ENCODE results near the gene CRHBP. TPM values are rescaled to one million over a fixed set of nuclear protein-coding genes. Genes with fewer than 3 reads are reported as not detected.
"Not testable (repeated sequence)": the region's sequence is repeated elsewhere in the genome, so short reads cannot be mapped to it uniquely, and the experiment has no call there.

The CRHBP gene
- total RNA-seq, 2 experiments from 2014 or later, result 0.20 TPM; not detected in 1

DNA sequence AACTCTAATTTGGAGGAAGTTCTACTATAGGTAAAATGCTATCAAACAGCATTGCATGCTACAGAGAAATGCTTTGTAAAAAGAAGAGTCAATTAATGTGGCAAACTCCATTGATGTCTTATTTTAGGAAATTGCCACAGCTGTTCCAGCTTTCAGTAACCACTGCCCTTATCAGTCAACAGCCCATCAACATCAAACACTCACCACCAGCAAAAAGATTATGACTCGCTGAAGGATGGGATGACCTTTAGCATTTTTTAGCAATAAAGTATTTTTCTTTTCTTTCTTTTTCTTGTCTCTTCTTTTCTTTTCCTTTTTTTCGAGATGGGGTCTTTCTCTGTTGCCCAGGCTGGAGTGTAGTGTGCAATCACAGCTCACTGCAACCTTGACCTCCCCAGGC lies 26.0 kb downstream of the CRHBP start:
- Mint-ChIP-seq H3K27me3 (peaks cover 20% of the 10 kb centered on the region), H3K36me3 (no peaks in the 10 kb centered on the region), H3K4me1 (no peaks in the 10 kb centered on the region), H3K4me3 (no peak overlapping the region), H3K9me3 (no peaks in the 10 kb centered on the region), H3K27ac (no peak overlapping the region)
- DNase-seq (no peak), ATAC-seq (ENCODE audit: low read depth) (no peak)
- POLR2A ChIA-PET, result no interaction called here

DNA sequence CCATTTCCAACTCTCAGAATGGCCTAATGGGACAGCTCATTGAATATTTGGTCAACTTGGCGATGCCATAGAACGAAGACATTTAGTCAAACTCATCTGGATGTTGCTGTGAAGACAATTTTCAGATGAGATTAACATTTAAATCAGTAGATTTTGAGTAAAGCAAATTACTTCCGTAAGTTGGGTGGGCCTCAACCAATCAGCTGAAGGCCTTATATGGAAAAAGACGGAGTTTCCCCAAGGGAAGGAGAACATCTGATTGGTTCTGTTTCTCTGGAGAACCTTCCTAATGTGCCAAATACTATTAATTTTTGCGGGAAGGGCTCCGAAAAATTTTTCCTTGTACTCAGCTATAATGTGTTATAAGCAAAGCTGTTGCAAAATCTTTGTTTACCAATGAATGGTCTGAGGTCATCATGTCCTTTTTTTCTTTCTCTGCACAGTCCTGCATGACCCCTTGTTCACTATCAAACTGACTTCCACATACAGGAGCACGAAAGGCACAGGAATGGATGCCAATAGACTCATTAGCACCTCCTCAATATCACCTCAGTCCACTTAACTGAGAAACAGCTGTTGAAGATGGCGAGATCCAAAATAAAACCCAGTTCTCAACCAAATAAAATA lies 27.8 kb downstream of the CRHBP start:
- POLR2A ChIA-PET, result no interaction called here
- Mint-ChIP-seq H3K4me3 (no peak overlapping the region), H3K4me1 (no peaks in the 10 kb centered on the region), H3K27me3 (peaks cover 14% of the 10 kb centered on the region), H3K36me3 (no peaks in the 10 kb centered on the region), H3K27ac (no peak overlapping the region), H3K9me3 (no peaks in the 10 kb centered on the region)
- no peak for DNase-seq
- no peak for ATAC-seq (ENCODE audit: low read depth)

DNA sequence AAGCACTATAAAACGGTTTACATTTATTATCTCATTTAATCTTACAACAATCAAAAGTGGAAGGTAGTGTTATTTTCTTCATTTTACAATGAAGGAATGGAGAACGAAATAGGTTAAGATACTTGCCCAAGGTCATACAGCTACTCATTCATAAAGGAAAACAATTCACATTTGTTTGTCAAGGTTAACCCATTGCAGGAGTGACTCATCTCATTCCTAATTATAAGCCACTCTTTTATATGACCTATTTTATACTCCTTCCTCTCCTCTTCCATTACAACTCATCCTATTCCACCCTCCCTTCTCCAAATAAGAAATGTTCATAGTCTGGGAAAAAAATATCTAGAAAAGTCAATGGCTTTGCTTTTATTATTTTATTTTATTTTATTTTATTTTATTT lies 29.6 kb downstream of the CRHBP start:
- Mint-ChIP-seq H3K27ac (no peak overlapping the region), H3K9me3 (no peaks in the 10 kb centered on the region), H3K4me3 (no peak overlapping the region), H3K27me3 (peaks cover 14% of the 10 kb centered on the region), H3K36me3 (no peaks in the 10 kb centered on the region), H3K4me1 (no peaks in the 10 kb centered on the region)
- ATAC-seq (ENCODE audit: low read depth) (no peak), DNase-seq (no peak)
- POLR2A ChIA-PET, result no interaction called here

GRCh38 chr5:76983468-76983867 lies 30.6 kb downstream of the CRHBP start:
- Mint-ChIP-seq H3K36me3 (no peaks in the 10 kb centered on the region), H3K27ac (no peak overlapping the region), H3K4me3 (no peak overlapping the region), H3K4me1 (no peaks in the 10 kb centered on the region), H3K27me3 (peaks cover 12% of the 10 kb centered on the region), H3K9me3 (no peaks in the 10 kb centered on the region)
- ATAC-seq (ENCODE audit: low read depth), result no peak
- no peak for DNase-seq
- POLR2A ChIA-PET, result no interaction called here

DNA sequence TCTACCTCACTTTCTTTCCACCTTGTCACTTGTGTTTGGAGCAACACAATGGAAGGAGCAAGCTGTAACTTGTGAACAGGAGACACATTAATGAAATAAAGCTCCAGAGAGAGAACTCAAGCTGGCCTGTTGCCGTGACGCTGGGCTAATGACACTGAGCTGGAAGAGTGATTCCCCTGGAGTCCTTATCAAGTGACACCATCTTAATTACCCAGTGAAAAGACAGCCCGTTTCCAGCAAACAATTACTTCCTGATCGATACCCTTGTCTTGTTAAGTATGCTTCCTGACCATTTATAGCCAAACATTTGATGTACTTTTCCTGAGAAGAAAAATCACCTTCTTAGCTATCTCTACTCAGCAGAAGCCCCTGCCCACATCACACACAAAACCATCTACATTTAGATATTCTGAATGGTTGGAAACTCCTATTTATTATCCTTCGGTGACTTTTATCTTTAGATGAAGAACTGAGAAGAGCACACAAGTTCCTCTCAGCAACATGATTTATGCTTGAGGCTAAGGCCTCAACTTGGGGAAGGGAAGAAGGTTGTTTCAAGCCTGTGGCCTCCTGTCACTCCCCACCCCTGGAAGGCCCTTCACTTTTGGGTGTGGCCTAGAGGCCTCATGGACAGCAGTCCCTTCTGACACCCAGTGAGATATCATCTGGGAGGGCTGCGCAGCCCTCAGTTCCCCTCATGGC lies 34.1 kb downstream of the CRHBP start:
- H3K36me3 Mint-ChIP-seq, result no peaks in the 10 kb centered on the region
- ATAC-seq (ENCODE audit: low read depth), result no peak
- no peak for DNase-seq
- no peak overlapping the region for H3K27ac Mint-ChIP-seq
- no peak overlapping the region for H3K4me3 Mint-ChIP-seq
- peaks cover 8% of the 10 kb centered on the region for H3K27me3 Mint-ChIP-seq
- no peaks in the 10 kb centered on the region for H3K4me1 Mint-ChIP-seq
- no peaks in the 10 kb centered on the region for H3K9me3 Mint-ChIP-seq
- POLR2A ChIA-PET, result no interaction called here

- POLR2A ChIA-PET, result no interaction called here
- H3K4me3 Mint-ChIP-seq, result no peak overlapping the region
- no peak for ATAC-seq (ENCODE audit: low read depth)
Observed at GRCh38 chr5:76990899-76991459, 38.1 kb downstream of the CRHBP start.

DNA sequence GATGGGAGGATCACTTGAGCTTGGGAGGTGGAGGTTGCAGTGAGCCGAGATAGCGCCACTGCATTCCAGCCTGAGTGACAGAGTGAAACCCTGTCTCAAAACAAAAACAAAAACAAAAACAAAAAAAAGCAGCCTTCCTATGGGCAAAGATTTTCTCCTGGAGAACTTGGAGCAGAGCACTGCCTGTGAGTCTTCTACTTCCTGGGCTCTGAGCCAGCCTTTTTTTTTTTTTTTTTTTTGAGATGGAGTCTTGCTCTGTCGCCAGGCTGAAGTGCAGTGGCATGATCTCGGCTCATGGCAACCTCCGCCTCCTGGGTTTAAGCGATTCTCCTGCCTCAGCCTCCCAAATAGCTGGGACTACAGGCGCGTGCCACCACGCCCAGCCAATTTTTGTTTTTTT lies 40.6 kb downstream of the CRHBP start:
- H3K4me1 Mint-ChIP-seq; H3K9me3 Mint-ChIP-seq; H3K36me3 Mint-ChIP-seq; DNase-seq; H3K27ac Mint-ChIP-seq; ATAC-seq (ENCODE audit: low read depth); H3K4me3 Mint-ChIP-seq; POLR2A ChIA-PET: not testable (repeated sequence)
- H3K27me3 Mint-ChIP-seq, result peaks cover 20% of the 10 kb centered on the region

More at GRCh38 chr5:76990899-76991459, 38.1 kb downstream of the CRHBP start:
- Mint-ChIP-seq H3K27me3 (peaks cover 12% of the 10 kb centered on the region), H3K36me3 (no peaks in the 10 kb centered on the region), H3K27ac (no peak overlapping the region), H3K4me1 (no peaks in the 10 kb centered on the region), H3K9me3 (no peaks in the 10 kb centered on the region)
- no peak for DNase-seq

DNA sequence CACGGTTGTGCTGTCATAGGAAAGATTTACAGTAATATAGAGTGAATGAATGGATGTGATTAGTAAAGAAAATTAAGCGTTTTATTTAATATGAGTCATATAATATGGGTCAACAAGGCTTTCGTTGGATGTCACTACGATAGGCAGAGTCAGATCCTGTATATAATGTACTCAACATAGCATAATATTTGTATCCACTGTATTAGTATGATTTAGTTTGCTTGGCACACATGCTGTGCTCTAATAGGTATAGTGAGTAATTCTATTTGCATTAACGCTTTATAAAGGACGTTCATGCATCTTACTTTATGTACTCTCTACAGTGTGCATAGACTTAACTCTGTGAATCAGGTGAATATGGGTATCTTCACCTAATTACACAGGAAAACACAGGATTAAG lies 41.5 kb downstream of the CRHBP start:
- Mint-ChIP-seq H3K36me3 (no peaks in the 10 kb centered on the region), H3K27ac (no peak overlapping the region), H3K4me3 (no peak overlapping the region), H3K27me3 (peaks cover 20% of the 10 kb centered on the region), H3K4me1 (no peaks in the 10 kb centered on the region), H3K9me3 (no peaks in the 10 kb centered on the region)
- DNase-seq (no peak), ATAC-seq (ENCODE audit: low read depth) (no peak)
- POLR2A ChIA-PET, result no interaction called here

DNA sequence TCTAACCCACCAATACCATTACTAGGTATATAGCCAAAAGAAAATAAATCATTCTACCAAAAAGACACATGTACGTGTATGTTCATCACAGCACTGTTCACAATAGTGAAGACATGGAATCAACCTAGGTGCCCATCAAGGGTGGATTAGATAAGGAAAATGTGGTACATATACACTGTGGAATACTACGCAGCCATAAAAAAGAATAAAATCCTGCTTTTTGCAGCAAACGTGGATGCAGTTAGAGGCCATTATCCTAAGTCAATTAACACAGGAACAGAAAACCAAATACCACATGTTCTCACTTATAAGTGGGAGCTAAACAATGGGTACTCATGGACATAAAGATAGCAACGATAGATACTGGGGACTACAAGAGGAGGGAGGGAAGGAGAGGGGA lies 45.4 kb downstream of the CRHBP start:
- ATAC-seq (ENCODE audit: low read depth); H3K4me1 Mint-ChIP-seq; H3K4me3 Mint-ChIP-seq; H3K36me3 Mint-ChIP-seq; POLR2A ChIA-PET; H3K27ac Mint-ChIP-seq; H3K9me3 Mint-ChIP-seq; DNase-seq: not testable (repeated sequence)
- peaks cover 32% of the 10 kb centered on the region for H3K27me3 Mint-ChIP-seq

DNA sequence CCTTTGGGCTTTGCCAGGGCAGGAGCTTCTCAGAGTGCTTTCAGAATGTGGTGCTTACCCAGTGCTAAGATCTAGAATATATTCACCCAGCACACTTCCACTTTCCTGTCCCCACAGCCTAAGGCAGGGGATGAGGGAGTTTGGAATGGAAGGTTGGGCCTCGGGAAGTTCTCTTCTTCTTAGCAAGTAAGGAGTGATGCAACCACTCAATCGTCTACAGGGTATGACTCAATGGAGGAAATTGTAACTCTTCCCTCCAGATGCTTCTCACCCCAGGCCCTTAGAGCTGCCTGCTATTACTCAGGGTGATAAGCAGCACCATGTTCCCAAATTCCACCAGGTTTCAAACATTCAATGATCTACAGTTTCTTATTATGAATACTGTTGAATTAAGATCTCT lies 46.6 kb downstream of the CRHBP start:
- Mint-ChIP-seq H3K4me1 (no peaks in the 10 kb centered on the region), H3K27ac (no peak overlapping the region), H3K9me3 (no peaks in the 10 kb centered on the region), H3K27me3 (peaks cover 43% of the 10 kb centered on the region), H3K4me3 (no peak overlapping the region), H3K36me3 (no peaks in the 10 kb centered on the region)
- DNase-seq (no peak), ATAC-seq (ENCODE audit: low read depth) (no peak)
- POLR2A ChIA-PET, result no interaction called here

DNA sequence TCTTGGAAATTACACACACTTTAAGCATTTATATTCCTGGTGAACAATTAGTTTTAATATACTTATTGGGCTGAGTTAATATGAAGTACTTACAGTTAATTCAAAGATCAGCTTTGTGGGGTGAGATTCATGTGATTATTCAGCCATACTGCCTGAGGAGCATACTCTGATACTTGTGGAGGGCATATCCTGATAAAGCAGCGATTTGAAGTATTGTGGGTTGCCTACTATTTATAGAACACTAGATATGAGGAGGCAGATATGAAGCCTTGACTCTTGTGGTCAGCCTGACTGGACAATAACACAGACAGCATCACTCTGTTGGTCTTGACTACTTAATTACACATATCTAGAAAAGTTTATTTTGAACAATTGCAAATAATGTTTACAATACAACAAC lies 50.4 kb downstream of the CRHBP start:
- Mint-ChIP-seq H3K27me3 (peaks cover 55% of the 10 kb centered on the region), H3K4me1 (no peaks in the 10 kb centered on the region), H3K4me3 (no peak overlapping the region), H3K9me3 (peaks cover 3% of the 10 kb centered on the region), H3K27ac (no peak overlapping the region), H3K36me3 (no peaks in the 10 kb centered on the region)
- POLR2A ChIA-PET, result no interaction called here
- ATAC-seq (ENCODE audit: low read depth) (no peak), DNase-seq (no peak)

- peaks cover 9% of the 10 kb centered on the region for H3K9me3 Mint-ChIP-seq
- DNase-seq, result no peak
- no peak overlapping the region for H3K4me3 Mint-ChIP-seq
- POLR2A ChIA-PET, result no interaction called here
- ATAC-seq (ENCODE audit: low read depth), result no peak
- peaks cover 3% of the 10 kb centered on the region for H3K36me3 Mint-ChIP-seq
- H3K27me3 Mint-ChIP-seq, result peaks cover 53% of the 10 kb centered on the region
- H3K27ac Mint-ChIP-seq, result no peak overlapping the region
- H3K4me1 Mint-ChIP-seq, result no peaks in the 10 kb centered on the region
Observed at GRCh38 chr5:77006124-77006523, 53.3 kb downstream of the CRHBP start.

- Mint-ChIP-seq H3K4me1 (peaks cover 15% of the 10 kb centered on the region), H3K4me3 (no peak overlapping the region), H3K27ac (no peak overlapping the region), H3K9me3 (peaks cover 9% of the 10 kb centered on the region), H3K36me3 (peaks cover 3% of the 10 kb centered on the region), H3K27me3 (peaks cover 39% of the 10 kb centered on the region)
- POLR2A ChIA-PET, result no interaction called here
- no peak for ATAC-seq (ENCODE audit: low read depth)
- no peak for DNase-seq
Observed at GRCh38 chr5:77008413-77008812, 55.6 kb downstream of the CRHBP start.

DNA sequence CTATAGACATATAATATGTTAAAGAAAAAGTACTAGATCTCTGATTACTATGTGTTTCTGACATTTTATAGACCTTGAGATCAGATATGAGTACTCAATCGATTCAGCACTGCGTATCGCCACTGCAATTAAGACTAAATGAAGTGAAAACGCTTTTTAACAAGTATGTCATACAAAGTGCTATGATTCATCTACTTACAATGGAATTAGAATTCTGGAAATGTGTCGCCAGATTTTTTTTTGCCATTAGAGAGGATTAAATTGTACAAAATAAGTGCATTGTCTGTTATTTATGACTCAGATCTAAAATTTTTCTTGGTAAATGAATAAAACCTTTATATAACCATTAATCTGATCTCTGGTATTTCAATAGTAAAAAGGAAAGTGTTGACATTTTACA lies 57.4 kb downstream of the CRHBP start:
- no peak for ATAC-seq (ENCODE audit: low read depth)
- H3K9me3 Mint-ChIP-seq, result peaks cover 9% of the 10 kb centered on the region
- POLR2A ChIA-PET, result no interaction called here

More for the DNA sequence above, 57.4 kb downstream of the CRHBP start:
- DNase-seq, result no peak
- H3K4me3 Mint-ChIP-seq, result no peak overlapping the region
- no peak overlapping the region for H3K27ac Mint-ChIP-seq
- H3K27me3 Mint-ChIP-seq, result peaks cover 27% of the 10 kb centered on the region
- peaks cover 3% of the 10 kb centered on the region for H3K36me3 Mint-ChIP-seq
- H3K4me1 Mint-ChIP-seq, result peaks cover 15% of the 10 kb centered on the region

Measured in activated naive CD8-positive, alpha-beta T cell treated with anti-CD3 and anti-CD28 coated beads, Interleukin-2, amount 10 ng/mL, durations not matched to agents 7 days and 5 days (primary cell).